GM19238 (cell line): ENCODE measurements around the gene TDRD9.
"Not testable (repeated sequence)": the region's sequence is repeated elsewhere in the genome, so short reads cannot be mapped to it uniquely, and the experiment has no call there.

Experiments used
- DNase-seq: peaks from one replicate; pipeline ENCODE4 v3.0.0; 2011; ENCODE audit warnings: low spot score; ENCODE audit not compliant: insufficient read length

TDRD9 gene, protein sequence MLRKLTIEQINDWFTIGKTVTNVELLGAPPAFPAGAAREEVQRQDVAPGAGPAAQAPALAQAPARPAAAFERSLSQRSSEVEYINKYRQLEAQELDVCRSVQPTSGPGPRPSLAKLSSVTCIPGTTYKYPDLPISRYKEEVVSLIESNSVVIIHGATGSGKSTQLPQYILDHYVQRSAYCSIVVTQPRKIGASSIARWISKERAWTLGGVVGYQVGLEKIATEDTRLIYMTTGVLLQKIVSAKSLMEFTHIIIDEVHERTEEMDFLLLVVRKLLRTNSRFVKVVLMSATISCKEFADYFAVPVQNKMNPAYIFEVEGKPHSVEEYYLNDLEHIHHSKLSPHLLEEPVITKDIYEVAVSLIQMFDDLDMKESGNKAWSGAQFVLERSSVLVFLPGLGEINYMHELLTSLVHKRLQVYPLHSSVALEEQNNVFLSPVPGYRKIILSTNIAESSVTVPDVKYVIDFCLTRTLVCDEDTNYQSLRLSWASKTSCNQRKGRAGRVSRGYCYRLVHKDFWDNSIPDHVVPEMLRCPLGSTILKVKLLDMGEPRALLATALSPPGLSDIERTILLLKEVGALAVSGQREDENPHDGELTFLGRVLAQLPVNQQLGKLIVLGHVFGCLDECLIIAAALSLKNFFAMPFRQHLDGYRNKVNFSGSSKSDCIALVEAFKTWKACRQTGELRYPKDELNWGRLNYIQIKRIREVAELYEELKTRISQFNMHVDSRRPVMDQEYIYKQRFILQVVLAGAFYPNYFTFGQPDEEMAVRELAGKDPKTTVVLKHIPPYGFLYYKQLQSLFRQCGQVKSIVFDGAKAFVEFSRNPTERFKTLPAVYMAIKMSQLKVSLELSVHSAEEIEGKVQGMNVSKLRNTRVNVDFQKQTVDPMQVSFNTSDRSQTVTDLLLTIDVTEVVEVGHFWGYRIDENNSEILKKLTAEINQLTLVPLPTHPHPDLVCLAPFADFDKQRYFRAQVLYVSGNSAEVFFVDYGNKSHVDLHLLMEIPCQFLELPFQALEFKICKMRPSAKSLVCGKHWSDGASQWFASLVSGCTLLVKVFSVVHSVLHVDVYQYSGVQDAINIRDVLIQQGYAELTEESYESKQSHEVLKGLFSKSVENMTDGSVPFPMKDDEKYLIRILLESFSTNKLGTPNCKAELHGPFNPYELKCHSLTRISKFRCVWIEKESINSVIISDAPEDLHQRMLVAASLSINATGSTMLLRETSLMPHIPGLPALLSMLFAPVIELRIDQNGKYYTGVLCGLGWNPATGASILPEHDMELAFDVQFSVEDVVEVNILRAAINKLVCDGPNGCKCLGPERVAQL (N-terminal part only)

DNA sequence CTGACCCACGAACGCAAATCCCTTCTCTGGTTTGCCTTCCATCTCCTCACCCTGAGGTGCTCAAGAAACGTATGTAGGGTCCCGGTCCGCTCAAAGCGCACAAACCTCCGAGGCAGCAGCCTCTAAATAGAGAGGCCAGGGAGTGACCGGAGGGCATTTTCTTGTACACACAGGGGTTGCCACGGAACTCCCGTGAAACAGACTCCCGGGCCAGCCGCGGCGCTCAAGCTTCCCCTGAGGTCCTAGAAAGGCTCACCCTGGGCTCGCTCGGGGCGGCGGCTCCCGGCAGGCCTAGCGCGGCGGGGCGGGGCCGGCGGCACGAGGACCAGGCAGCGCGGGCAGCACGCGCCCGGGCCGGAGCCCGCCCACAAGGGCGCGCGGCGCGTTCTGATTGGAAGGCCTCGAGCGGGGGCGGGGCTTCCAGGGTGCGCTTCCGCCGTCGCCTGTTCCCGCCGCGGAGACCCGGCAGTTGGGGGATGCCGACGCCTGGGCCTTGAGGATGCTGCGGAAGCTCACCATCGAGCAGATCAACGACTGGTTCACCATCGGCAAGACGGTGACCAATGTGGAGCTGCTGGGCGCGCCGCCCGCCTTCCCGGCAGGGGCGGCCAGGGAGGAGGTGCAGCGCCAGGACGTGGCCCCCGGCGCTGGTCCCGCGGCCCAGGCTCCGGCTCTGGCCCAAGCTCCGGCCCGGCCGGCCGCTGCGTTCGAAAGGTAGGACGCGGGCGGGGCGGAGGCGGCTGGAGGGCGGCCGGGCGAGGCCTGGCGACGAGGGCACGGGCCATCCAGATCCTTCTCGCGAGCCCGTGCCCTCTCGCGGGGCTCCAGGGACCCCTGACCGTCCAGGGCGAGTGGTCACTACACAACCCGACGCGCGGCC is at the start of gene TDRD9:
Gene TDRD9 (plus strand): TSS at position 446 of the 880 bp plus-strand sequence. CDS start 54 bp downstream, at position 500.
- DNase-seq, result no peak

GRCh38 chr14:103879118-103879569 is 49.1 kb upstream of the TDRD9 start:
- no peak for DNase-seq

DNA sequence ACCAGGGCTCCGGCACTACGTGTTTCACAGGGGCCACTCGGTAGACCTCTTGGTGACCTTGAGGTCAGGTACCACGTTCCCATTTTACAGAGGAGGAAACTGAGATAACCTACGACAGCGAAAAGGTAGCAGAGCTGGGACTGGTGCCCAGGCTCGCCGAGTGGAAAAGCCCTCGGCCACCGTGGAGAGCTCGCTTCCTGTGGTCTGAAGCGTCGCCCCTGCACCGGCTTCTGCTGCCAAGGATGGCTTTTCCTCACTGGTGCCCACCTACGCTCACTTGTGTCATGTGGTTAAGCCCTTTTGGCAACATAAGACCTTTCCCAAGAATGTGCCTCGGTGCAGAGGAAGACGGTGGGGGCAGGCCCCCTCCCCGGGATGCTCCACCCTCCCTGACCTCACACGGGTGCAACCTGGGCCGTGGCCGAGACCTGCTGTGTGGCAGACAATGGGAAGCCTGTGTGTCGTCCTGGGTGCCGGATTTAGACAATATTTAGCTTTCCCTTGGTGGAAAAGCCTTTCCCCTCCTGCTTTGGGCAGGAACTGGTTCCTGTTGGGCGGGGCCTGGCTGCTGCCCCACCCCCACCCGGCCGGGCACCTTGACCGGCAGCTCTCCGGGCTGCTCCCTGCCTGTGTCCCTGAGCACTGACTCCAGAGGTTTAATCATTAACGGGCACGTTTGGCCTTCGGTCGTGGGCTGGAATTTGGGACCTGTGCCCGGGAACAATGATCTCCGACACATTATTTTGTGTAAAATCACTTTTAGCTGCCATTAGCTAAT is 48.5 kb upstream of the TDRD9 start:
- peak; percentile 42 for DNase-seq

DNA sequence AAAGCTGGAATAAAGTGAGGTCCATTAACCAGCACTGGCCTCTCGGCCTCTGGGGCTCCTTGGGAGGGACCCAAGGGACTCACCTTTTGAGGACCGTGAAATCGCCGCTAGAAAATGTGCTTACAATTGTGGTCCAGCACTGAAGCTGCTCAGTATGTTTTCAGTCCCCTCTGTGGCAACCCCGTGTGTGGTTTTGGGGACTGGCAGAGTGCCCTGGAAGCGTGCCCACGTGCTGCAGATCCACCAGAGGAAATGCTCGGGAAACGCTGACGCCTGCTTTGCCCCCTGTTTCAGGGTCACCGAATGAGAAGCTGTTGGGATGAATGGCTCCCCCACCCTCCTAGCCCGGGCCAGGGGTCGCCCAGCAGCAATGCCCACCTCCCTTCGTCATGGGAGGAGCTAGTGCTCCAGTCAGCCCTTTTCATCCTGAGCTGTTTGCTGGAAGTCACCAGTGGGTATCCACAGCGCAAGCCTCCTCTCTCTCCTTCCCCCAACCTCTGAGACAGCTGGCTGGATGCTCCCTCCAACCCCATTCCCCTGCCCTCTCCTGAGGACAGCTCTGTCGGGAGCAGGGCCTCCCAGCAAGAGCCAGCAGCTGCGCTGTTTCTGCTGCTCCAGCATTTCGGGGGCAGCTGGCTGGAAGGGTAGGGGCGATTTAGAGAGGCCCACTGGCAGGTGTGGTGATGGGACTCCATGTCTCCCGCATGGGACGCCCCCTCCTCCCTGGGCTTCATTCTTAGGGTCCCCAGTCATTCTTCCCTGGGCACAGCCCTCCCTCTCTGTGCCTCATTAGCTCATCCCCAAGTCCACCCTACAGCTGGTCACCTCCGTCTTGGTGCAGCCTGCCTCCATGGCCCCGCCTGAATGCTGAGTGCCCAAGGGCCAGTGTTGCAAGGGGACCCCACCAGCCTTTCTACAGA is 47.6 kb upstream of the TDRD9 start:
- DNase-seq, result no peak

- DNase-seq, result no peak
Measured at GRCh38 chr14:103881268-103882201, 46.7 kb upstream of the TDRD9 start.

DNA sequence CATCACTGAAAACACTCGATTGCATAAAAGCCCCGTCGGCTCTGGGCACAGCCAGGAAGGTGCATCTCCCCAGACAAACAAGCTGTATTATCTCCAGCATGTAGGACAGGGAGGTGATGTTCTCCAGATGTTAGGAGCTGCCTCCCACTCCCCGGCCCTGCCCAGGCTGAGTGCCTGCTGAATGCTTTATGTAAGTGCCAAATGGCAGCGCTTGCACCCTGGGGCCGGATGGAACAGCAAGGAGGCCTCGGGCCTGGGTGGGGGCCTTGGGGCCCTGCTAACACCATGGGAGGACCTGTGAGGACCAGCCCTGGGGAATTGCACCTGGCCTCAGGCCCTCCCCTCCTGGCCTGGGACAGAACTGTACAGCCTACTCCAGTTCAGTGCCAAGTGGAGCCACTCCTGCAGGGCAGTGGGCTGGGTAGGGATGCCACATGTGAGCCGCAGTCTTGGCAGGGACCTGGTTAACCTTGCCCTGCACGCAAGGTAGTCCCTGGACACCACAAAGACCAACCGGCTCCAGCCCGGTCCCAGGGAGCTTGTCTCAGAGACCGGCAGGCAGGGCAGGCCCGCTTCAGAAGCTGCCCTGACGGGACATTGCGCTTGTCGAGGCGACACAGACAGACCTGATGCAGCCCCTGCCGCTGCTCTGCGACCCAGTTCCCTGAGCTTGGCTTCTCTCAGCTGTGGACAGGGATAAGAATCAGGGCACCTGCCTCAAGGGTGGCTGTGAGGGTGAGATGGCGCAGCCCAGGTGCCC is 45.6 kb upstream of the TDRD9 start:
- no peak for DNase-seq

- DNase-seq, result no peak
Measured at GRCh38 chr14:103883263-103883523, 45.1 kb upstream of the TDRD9 start.

- no peak for DNase-seq
Measured at GRCh38 chr14:103884854-103885253, 43.4 kb upstream of the TDRD9 start.

GRCh38 chr14:103885509-103885932 is 42.7 kb upstream of the TDRD9 start:
- DNase-seq, result no peak

GRCh38 chr14:103886304-103887169 is 41.7 kb upstream of the TDRD9 start:
- DNase-seq, result no peak

DNA sequence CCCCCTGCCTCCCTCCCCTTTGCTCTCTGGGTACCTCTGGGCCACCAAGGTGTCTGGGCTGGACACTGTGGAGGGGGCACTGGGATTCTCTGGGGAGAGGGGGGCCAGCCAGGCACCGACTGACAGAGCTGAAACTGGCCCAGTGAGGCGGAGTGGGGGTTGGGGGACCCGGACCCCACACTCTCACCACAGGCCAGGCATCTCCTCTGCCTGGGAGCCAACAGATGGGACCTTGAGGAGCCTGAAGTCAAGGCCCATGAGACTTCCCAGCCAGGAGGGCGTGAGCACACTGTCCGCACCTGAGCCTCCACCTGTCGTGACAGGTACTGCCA is 41.1 kb upstream of the TDRD9 start:
- DNase-seq, result no peak

GRCh38 chr14:103887557-103888115 is 40.6 kb upstream of the TDRD9 start:
- DNase-seq, result no peak

DNA sequence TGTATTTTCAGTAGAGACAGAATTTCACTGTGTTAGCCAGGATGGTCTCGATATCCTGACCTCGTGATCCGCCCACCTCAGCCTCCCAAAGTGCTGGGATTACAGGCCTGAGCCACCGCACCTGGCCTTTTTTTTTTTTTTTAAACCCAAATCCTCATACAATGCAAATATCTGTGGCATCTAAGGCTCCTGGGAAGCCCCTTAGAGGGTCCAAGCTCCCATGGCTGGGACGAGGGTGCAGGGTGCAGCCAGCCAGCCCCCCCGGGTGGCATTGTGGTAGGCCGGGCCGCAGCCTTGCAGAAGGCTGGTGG is 39.3 kb upstream of the TDRD9 start:
- DNase-seq, result not testable (repeated sequence)

- no peak for DNase-seq
Measured at GRCh38 chr14:103889313-103890051, 38.8 kb upstream of the TDRD9 start.

GRCh38 chr14:103890052-103890371 is 38.2 kb upstream of the TDRD9 start:
- no peak for DNase-seq
